SK-N-SH treated with all-trans-retinoic acid at 6 μM for 48 hours (cell line): ENCODE results near the gene IKZF3.
"Not testable (repeated sequence)": the region's sequence is repeated elsewhere in the genome, so short reads cannot be mapped to it uniquely, and the experiment has no call there.

Experiments used
- ATAC-seq: fragments of 200-7000 bp; cut with Tn5 transposase; 3 replicates; pipeline ENCODE4 v1.9.1; 2020; ENCODE audit warnings: mild to moderate bottlenecking, moderate library complexity
- BACH2 ChIP-seq: fragments of 250-450 bp; sonication (Bioruptor Pico); IDR thresholded peaks from 2 replicates; pipeline ENCODE4 v1.9.0; 2021; ENCODE audit warnings: mild to moderate bottlenecking, borderline replicate concordance
- CREB5 ChIP-seq: fragments of 250-450 bp; sonication (Bioruptor Pico); IDR thresholded peaks from 2 replicates; pipeline ENCODE4 v1.5.1; 2020; ENCODE audit warnings: low read depth, mild to moderate bottlenecking, moderate library complexity
- CSDC2 ChIP-seq: fragments of 250-450 bp; sonication (Bioruptor Pico); IDR thresholded peaks from 2 replicates; pipeline ENCODE4 v1.5.0; 2020; ENCODE audit warnings: mild to moderate bottlenecking, moderate library complexity
- CSRNP3 ChIP-seq: fragments of 250-450 bp; sonication (Bioruptor Pico); IDR thresholded peaks from 2 replicates; pipeline ENCODE4 v1.5.1; 2021; ENCODE audit warnings: mild to moderate bottlenecking, moderate library complexity
- GLIS3 ChIP-seq: fragments of 250-450 bp; sonication (Bioruptor Pico); IDR thresholded peaks from 2 replicates; pipeline ENCODE4 v1.5.0; 2020; ENCODE audit warnings: mild to moderate bottlenecking, moderate library complexity
- ISL1 ChIP-seq: fragments of 250-450 bp; sonication (Bioruptor Pico); IDR thresholded peaks from 2 replicates; pipeline ENCODE4 v2.1.2; 2022; ENCODE audit warnings: mild to moderate bottlenecking, moderate library complexity
- OSR1 ChIP-seq: fragments of 250-450 bp; sonication (Bioruptor Pico); IDR thresholded peaks from 2 replicates; pipeline ENCODE4 v1.8.0; 2022; ENCODE audit warnings: moderate library complexity, mild to moderate bottlenecking, inconsistent platforms
- PATZ1 ChIP-seq: fragments of 250-450 bp; sonication (Bioruptor Pico); IDR thresholded peaks from 2 replicates; pipeline ENCODE4 v1.8.0; 2020; ENCODE audit warnings: mild to moderate bottlenecking, moderate library complexity, borderline replicate concordance
- POU6F1 ChIP-seq: fragments of 250-450 bp; sonication (Bioruptor Pico); IDR thresholded peaks from 2 replicates; pipeline ENCODE4 v1.8.0; 2021; ENCODE audit warnings: low read depth, mild to moderate bottlenecking, moderate library complexity, borderline replicate concordance
- PPARA ChIP-seq: fragments of 250-450 bp; sonication (Bioruptor Pico); IDR thresholded peaks from 2 replicates; pipeline ENCODE4 v1.5.0; 2020; ENCODE audit warnings: mild to moderate bottlenecking, borderline replicate concordance
- RARB ChIP-seq: fragments of 250-450 bp; sonication (Bioruptor Pico); IDR thresholded peaks from 2 replicates; pipeline ENCODE4 v1.8.0; 2021; ENCODE audit warnings: mild to moderate bottlenecking, moderate library complexity
- SNAI2 ChIP-seq: fragments of 250-450 bp; sonication (Bioruptor Pico); IDR thresholded peaks from 2 replicates; pipeline ENCODE4 v1.5.0; 2020; ENCODE audit warnings: mild to moderate bottlenecking, moderate library complexity
- TCF4 ChIP-seq: fragments of 250-450 bp; sonication (Bioruptor Pico); IDR thresholded peaks from 2 replicates; pipeline ENCODE4 v1.8.0; 2021; ENCODE audit warnings: mild to moderate bottlenecking, moderate library complexity, borderline replicate concordance
- TOX ChIP-seq: fragments of 250-450 bp; sonication (Bioruptor Pico); IDR thresholded peaks from 2 replicates; pipeline ENCODE4 v1.8.0; 2021; ENCODE audit warnings: mild to moderate bottlenecking, moderate library complexity, borderline replicate concordance
- TSHZ2 ChIP-seq: fragments of 250-450 bp; sonication (Bioruptor Pico); IDR thresholded peaks from 2 replicates; pipeline ENCODE4 v1.5.0; 2020; ENCODE audit warnings: mild to moderate bottlenecking, moderate library complexity
- ZC3H10 ChIP-seq: fragments of 250-450 bp; sonication (Bioruptor Pico); IDR thresholded peaks from 2 replicates; pipeline ENCODE4 v1.5.1; 2021; ENCODE audit warnings: mild to moderate bottlenecking, moderate library complexity
- ZFP3 ChIP-seq: fragments of 250-450 bp; sonication (Bioruptor Pico); IDR thresholded peaks from 2 replicates; pipeline ENCODE4 v1.5.0; 2020; ENCODE audit warnings: mild to moderate bottlenecking, moderate library complexity
- ZFP30 ChIP-seq: fragments of 450-650 bp; formaldehyde crosslinking; IDR thresholded peaks from 2 replicates; pipeline ENCODE4 v1.5.0; 2022; ENCODE audit warnings: mild to moderate bottlenecking, moderate library complexity
- ZNF565 ChIP-seq: fragments of 450-650 bp; formaldehyde crosslinking; conservative IDR thresholded peaks from 2 replicates; pipeline ENCODE4 v1.5.0; 2020; ENCODE audit warnings: low read depth, mild to moderate bottlenecking, moderate library complexity
- ZNF70 ChIP-seq: fragments of 450-650 bp; formaldehyde crosslinking; IDR thresholded peaks from 2 replicates; pipeline ENCODE4 v1.5.0; 2020; ENCODE audit warnings: mild to moderate bottlenecking, moderate library complexity
- ZNF8 ChIP-seq: fragments of 450-650 bp; formaldehyde crosslinking; IDR thresholded peaks from 2 replicates; pipeline ENCODE4 v1.5.0; 2020; ENCODE audit warnings: mild to moderate bottlenecking, moderate library complexity

The IKZF3 gene

GRCh38 chr17:39903158-39903884 is 39.2 kb upstream of the IKZF3 start (continued):
- no peak for TF ChIP-seq CSRNP3 (CRISPR knock-in tag)

- ATAC-seq, result not testable (repeated sequence)
These were observed 37.9 kb upstream of the IKZF3 start for GRCh38 chr17:39902027-39902426.

GRCh38 chr17:39899215-39899614 is 35.1 kb upstream of the IKZF3 start:
- TF ChIP-seq CSDC2 (CRISPR knock-in tag) (no peak), ZFP30 (CRISPR knock-in tag) (no peak), PPARA (CRISPR knock-in tag) (no peak), ZNF8 (CRISPR knock-in tag) (no peak), ZFP3 (CRISPR knock-in tag) (no peak)
- no peak for ATAC-seq

- ATAC-seq, result no peak
- TF ChIP-seq GLIS3 (CRISPR knock-in tag) (no peak), PPARA (CRISPR knock-in tag) (no peak), RARB (CRISPR knock-in tag) (no peak)
These were observed 34.0 kb upstream of the IKZF3 start for GRCh38 chr17:39898088-39898487.

- ATAC-seq, result no peak
- TF ChIP-seq ZNF565 (CRISPR knock-in tag), result no peak
- TF ChIP-seq PPARA (CRISPR knock-in tag), result no peak
- no peak for TF ChIP-seq GLIS3 (CRISPR knock-in tag)
- TF ChIP-seq ZC3H10 (CRISPR knock-in tag), result no peak
- TF ChIP-seq TSHZ2 (CRISPR knock-in tag), result no peak
- no peak for TF ChIP-seq TCF4 (CRISPR knock-in tag)
- no peak for TF ChIP-seq ZFP30 (CRISPR knock-in tag)
- TF ChIP-seq SNAI2 (CRISPR knock-in tag), result no peak
- no peak for TF ChIP-seq CSRNP3 (CRISPR knock-in tag)
- no peak for TF ChIP-seq OSR1 (CRISPR knock-in tag)
- no peak for TF ChIP-seq TOX (CRISPR knock-in tag)
- no peak for TF ChIP-seq ZNF8 (CRISPR knock-in tag)
- no peak for TF ChIP-seq ZNF70 (CRISPR knock-in tag)
- TF ChIP-seq POU6F1 (CRISPR knock-in tag), result no peak
- TF ChIP-seq CSDC2 (CRISPR knock-in tag), result no peak
- TF ChIP-seq PATZ1 (CRISPR knock-in tag), result no peak
- no peak for TF ChIP-seq ISL1 (CRISPR knock-in tag)
- TF ChIP-seq ZFP3 (CRISPR knock-in tag), result no peak
- TF ChIP-seq BACH2 (CRISPR knock-in tag), result no peak
- no peak for TF ChIP-seq CREB5 (CRISPR knock-in tag)
These were observed 30.7 kb upstream of the IKZF3 start for GRCh38 chr17:39894681-39895376.
